NCI-H510A treated with DMSO at 0.1 percent for 48 hours (cell line): Measurements from ENCODE around the gene RADIL.

Source experiments
- DNase-seq: peaks from one replicate; lab custom pipeline; 2025; lab: John Stamatoyannopoulos, UW

The RADIL gene

DNA sequence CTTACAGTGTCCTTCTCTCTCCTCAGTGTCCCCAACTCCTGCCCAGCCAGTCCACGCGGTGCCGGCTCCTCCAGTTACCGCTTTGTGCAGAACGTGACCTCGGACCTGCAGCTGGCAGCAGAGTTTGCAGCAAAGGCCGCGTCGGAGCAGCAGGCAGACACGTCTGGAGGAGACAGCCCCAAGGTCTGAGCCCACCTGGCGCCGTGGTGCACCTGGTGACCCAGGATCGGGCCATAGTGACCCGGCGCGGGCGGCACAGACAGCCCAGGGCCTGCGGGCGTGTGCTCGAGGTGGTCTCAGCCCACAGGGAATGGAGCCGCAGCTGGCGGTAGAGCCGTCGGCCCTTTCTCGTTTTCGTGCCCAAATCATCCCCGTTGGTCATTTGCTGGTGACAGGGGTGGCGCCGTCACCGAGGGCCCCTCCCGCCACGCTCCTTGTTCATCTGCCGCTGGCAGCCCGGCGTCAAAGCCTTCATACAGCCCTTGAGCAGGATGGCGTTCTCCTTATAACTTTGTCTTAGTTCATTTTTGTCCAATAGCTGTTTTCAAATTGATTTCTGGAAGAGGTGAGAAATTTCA is 129.0 kb downstream of the RADIL start:
- DNase-seq = no peak

DNA sequence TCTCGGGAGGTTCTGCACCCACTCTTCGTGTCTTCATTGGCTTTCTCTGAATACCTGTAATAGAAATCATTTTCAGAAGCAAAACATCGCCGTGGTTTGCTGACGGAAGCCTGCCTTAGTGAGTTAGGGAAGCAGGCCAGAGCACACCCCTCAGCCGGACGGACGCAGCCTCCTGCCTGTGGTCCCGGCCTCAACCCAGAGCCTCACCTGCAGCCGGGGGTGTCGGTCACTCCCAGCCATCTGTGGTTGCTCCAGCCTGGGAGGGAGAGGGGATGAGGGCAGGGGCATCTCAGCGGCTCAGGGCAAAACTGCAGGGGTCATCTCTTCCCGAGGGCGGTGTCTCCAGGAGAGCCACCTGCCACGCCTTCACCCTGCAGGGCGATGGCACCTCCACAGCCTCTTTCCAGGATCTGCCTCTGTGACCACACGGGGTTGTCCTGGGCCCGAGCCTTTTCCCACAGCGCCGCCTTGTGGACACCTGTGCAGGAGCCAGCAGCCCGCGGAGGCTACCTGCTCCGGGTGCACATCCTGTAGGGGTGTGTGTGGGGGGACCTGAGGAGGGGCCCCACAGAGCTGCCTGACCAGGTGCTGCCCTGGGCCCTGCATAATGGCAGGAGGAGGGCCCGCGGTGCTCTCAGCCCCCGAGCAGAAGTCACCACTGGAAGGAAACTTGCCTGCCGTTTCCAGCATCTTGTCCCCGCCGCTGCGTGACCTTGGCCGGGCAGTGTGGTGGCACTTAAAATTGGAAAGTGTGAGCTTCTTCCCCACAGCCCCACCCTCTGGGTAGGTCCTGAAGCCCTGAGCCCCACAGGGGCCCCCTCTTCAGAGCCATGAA is 129.7 kb downstream of the RADIL start:
- DNase-seq = peak; percentile 60

GRCh38 chr7:4751398-4751947 is 132.0 kb downstream of the RADIL start:
- no peak for DNase-seq

DNA sequence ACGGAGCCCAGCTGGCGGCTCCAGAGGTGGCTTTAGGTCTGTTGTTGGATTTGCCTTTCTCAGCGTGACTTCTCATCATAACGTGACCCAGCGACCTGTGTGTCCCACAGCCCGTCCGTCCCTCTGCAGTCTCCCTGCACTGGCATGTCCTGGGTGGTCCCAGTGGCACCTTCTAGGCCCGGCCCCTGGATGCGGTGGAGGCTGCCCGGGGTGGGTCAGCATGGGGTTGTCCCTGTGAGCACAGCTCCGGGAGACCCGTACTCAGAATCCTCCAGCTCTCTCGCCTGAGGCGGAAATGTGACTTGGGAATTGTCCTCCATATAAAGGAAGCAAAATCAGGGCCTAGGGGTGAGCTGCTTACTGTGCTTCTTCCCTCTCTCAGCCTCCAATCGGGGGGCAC is 133.7 kb downstream of the RADIL start:
- no peak for DNase-seq

DNA sequence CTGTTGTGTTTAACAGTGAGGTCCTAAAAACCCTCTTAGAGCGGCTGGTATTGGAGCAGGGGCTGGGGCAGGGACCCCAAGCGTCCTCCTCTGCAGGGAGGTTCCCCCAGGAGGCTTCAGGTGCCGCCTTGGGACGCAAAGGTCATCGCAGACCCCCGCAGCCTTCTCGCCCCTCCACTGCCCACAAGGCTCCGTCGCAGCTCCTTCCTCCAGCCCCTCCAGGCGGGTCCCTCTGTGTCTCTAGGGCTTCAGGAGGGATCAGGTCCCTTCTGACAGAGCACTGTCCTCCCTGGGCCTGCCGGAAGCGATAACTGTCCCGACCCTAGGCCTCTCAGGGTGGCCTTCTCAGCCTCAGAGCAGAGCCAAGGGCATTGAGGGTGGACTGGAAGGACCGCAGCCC is 134.2 kb downstream of the RADIL start:
- no peak for DNase-seq
